GM19239 (cell line): ENCODE results near the gene FRMPD1.
"Not testable (repeated sequence)": the region's sequence is repeated elsewhere in the genome, so short reads cannot be mapped to it uniquely, and the experiment has no call there.

Experiments
- DNase-seq: peaks from one replicate; pipeline ENCODE4 v3.0.0; 2011; ENCODE audit warnings: low spot score; ENCODE audit not compliant: insufficient read length
- FAIRE-seq: peaks from 2 replicates; lab custom pipeline; 2011; peaks lifted over from hg19 to GRCh38; lab: Jason Lieb, UNC

The FRMPD1 gene

GRCh38 chr9:37760416-37761161, 109.8 kb downstream of the FRMPD1 start:
- no peak for FAIRE-seq
- DNase-seq: no peak

- DNase-seq (no peak), FAIRE-seq (no peak)
Observed at GRCh38 chr9:37761511-37761910, 110.8 kb downstream of the FRMPD1 start.

GRCh38 chr9:37765263-37765662, 114.5 kb downstream of the FRMPD1 start:
- not testable (repeated sequence) for FAIRE-seq

GRCh38 chr9:37769306-37769705, 118.6 kb downstream of the FRMPD1 start:
- FAIRE-seq: no peak
- DNase-seq: no peak

More at GRCh38 chr9:37765263-37765662, 114.5 kb downstream of the FRMPD1 start:
- not testable (repeated sequence) for DNase-seq

GRCh38 chr9:37769995-37770394, 119.2 kb downstream of the FRMPD1 start:
- DNase-seq: no peak
- FAIRE-seq: no peak

- no peak for FAIRE-seq
- no peak for DNase-seq
Observed at GRCh38 chr9:37775216-37775919, 124.6 kb downstream of the FRMPD1 start.

- FAIRE-seq: no peak
- no peak for DNase-seq
Observed at GRCh38 chr9:37776328-37776727, 125.6 kb downstream of the FRMPD1 start.

GRCh38 chr9:37778534-37778933, 127.8 kb downstream of the FRMPD1 start:
- DNase-seq (no peak), FAIRE-seq (no peak)

GRCh38 chr9:37784291-37784615, 133.5 kb downstream of the FRMPD1 start:
- FAIRE-seq (no peak), DNase-seq (no peak)

- DNase-seq (peak; percentile 87), FAIRE-seq (peak; percentile 99)
Observed at GRCh38 chr9:37784616-37785483, 134.1 kb downstream of the FRMPD1 start, which contains the start of gene EXOSC3. Gene EXOSC3 (minus strand): TSS chr9:37785064. CDS start chr9:37785044, 20 bp downstream.

GRCh38 chr9:37787059-37787458, 136.3 kb downstream of the FRMPD1 start:
- no peak for DNase-seq
- FAIRE-seq: no peak

GRCh38 chr9:37788332-37788731, 137.6 kb downstream of the FRMPD1 start:
- FAIRE-seq (no peak), DNase-seq (no peak)

- FAIRE-seq (no peak), DNase-seq (no peak)
Observed at GRCh38 chr9:37790096-37790495, 139.3 kb downstream of the FRMPD1 start.

- no peak for DNase-seq
- no peak for FAIRE-seq
Observed at GRCh38 chr9:37792122-37792521, 141.4 kb downstream of the FRMPD1 start.

GRCh38 chr9:37796232-37796631, 145.5 kb downstream of the FRMPD1 start:
- DNase-seq: no peak
- no peak for FAIRE-seq
